Astrocyte (in vitro differentiated cells and primary cell): Measurements from ENCODE around the gene TPD52L1.

ENCODE experiments used
- CTCF ChIP-seq: IDR thresholded peaks from 2 replicates; pipeline ENCODE4 v1.5.1; 2011; ENCODE audit warnings: low read depth, mild to moderate bottlenecking, inconsistent platforms, low read length, moderate library complexity; ENCODE audit not compliant: insufficient read depth
- EZH2 ChIP-seq: IDR thresholded peaks from 2 replicates; pipeline ENCODE4 v1.6.1; 2012; ENCODE audit warnings: mild to moderate bottlenecking, low read length, inconsistent platforms; ENCODE audit not compliant: insufficient read depth

- TF ChIP-seq CTCF, result no peak
- TF ChIP-seq EZH2, result no peak
Measured at GRCh38 chr6:125217369-125217768, 63.8 kb downstream of the TPD52L1 start.
